ENCODE measurements around the gene SEC22C. TPM values are rescaled to one million over a fixed set of nuclear protein-coding genes. Genes with fewer than 3 reads are reported as not detected.
A peak's percentile ranks its signal among the peaks of the same experiment; 100 is the strongest.

SEC22C gene
- total and polyA plus RNA-seq, 2 of the 4 experiments (the other 2 are of a cell fraction), result 24.0 to 43.9 TPM

- Histone ChIP-seq H2BK120ac (ENCODE audit: low read depth, low read length) (no peak overlapping the region), H3K4me2 (ENCODE audit: low read depth, low read length) (peak overlapping the region; percentile 71), H2AK5ac (ENCODE audit: low read depth, low read length) (peak overlapping the region; percentile 59), H3K56ac (ENCODE audit: extremely low read depth, insufficient read depth, low read length) (no peak overlapping the region; the same call in 1 of the 2 replicates), H2BK20ac (ENCODE audit: low read depth, low read length) (no peak overlapping the region), H3K9ac (ENCODE audit: low read depth, low read length) (peak overlapping the region; percentile 66), H3K27ac (ENCODE audit: insufficient read depth, low read length) (peak overlapping the region; percentile 38), H3K4ac (ENCODE audit: low read depth, low read length) (peak overlapping the region; percentile 9; the same call in 1 of the 2 replicates), H4K8ac (ENCODE audit: low read depth in 2 of 2, low read length in 2 of 2) (peak overlapping the region; percentile 36 to 67; a peak in 3 of 4 replicates), H4K5ac (ENCODE audit: low read depth, low read length) (peak overlapping the region; percentile 15; the same call in 1 of the 2 replicates), H4K20me1 (ENCODE audit: insufficient read depth, low read length) (peaks cover 3% of the 10 kb centered on the region; the same call in 1 of the 2 replicates), H3K9me3 (ENCODE audit: control insufficient read depth, insufficient read depth, low read length) (no peaks in the 10 kb centered on the region), H3K4me1 (ENCODE audit: control insufficient read depth, insufficient read depth, low read length) (peaks cover 6% of the 10 kb centered on the region), H2AK9ac (replicated peaks; ENCODE audit: low read depth, low read length, poor library complexity) (peak overlapping the region; percentile 92), H4K91ac (ENCODE audit: insufficient read depth, low read depth, low read length) (no peak overlapping the region), H3K14ac (replicated peaks; ENCODE audit: low read depth, low read length) (peak overlapping the region; percentile 48; the same call in 1 of the 2 replicates), H3K18ac (ENCODE audit: low read depth, low read length) (no peak overlapping the region), H2BK15ac (ENCODE audit: low read depth, low read length) (no peak overlapping the region), H3K79me1 (ENCODE audit: low read depth in 1 of 2, low read length in 2 of 2) (peaks cover 21 to 29% of the 10 kb centered on the region in 2 experiments), H3K9me1 (ENCODE audit: insufficient read depth, low read length) (peaks cover 9% of the 10 kb centered on the region), H3K36me3 (ENCODE audit: control insufficient read depth, insufficient read depth, low read length) (peaks cover 4% of the 10 kb centered on the region; the same call in 1 of the 2 replicates), H2BK5ac (ENCODE audit: low read depth, low read length, poor library complexity, severe bottlenecking) (no peak overlapping the region), H3K27me3 (ENCODE audit: control insufficient read depth, insufficient read depth, low read length) (no peaks in the 10 kb centered on the region), H3K23ac (ENCODE audit: low read depth, low read length) (peak overlapping the region; percentile 41; the same call in 1 of the 2 replicates), H3K4me3 (ENCODE audit: insufficient read depth, low read depth, low read length) (peak overlapping the region; percentile 67), H2AFZ (replicated peaks; ENCODE audit: low read length, poor library complexity) (peak overlapping the region; percentile 87)
- dilution Hi-C loops (cut with HindIII; ENCODE audit: low sequenced_read_pairs, unreplicated experiment) (no loop called here), in situ Hi-C loops (cut with MboI; ENCODE audit: low sequenced_read_pairs) (no loop called here), intact Hi-C loops (cut with micrococcal nuclease) (loop anchor here (1.0 kb wide), 1 partner anchor 9 kb away; the partner anchor contains the start of gene NKTR)
- ATAC-seq (ENCODE audit: low read depth) (peak; percentile 37), DNase-seq (no peak)
- ChIA-PET POLR2A (ENCODE audit: unreplicated experiment) (interaction anchor here (0.6 to 1.0 kb wide), 4 partner anchors 9 to 155 kb away, joined by 3 read pairs; partner anchors contain the start of gene NKTR), CTCF (interaction anchor here (0.6 to 1.6 kb wide), 3 partner anchors 12 to 1387 kb away, joined by 4 read pairs; no protein-coding TSS in a partner anchor)
- 0% methylated on average over 15 of the region's 44 CpGs; no CpG with 5 or more reads in 1 of the 2 experiments for WGBS, 2 experiments (ENCODE audit: extremely low coverage in 2 of 2, insufficient read length in 1 of 2)
- BruUV-seq (replicated peaks), result no TSS peak
- TF ChIP-seq POLR2A (IDR thresholded peaks at IDR 0.05; ENCODE audit: low read depth, low read length) (no peak), USF2 (IDR thresholded peaks at IDR 0.05; ENCODE audit: low read depth, low read length) (no peak), CTCF (conservative IDR thresholded peaks at IDR 0.05; ENCODE audit: low read depth, low read length) (no peak), CHD1 (IDR thresholded peaks at IDR 0.05; ENCODE audit: low read depth, low read length) (no peak), BHLHE40 (IDR thresholded peaks at IDR 0.05; ENCODE audit: low read depth, low read length) (no peak), RFX5 (IDR thresholded peaks at IDR 0.05; ENCODE audit: low read depth, low read length) (no peak), MAZ (IDR thresholded peaks at IDR 0.05; ENCODE audit: borderline replicate concordance, low read depth, low read length) (no peak), SMC3 (IDR thresholded peaks at IDR 0.05; ENCODE audit: low read depth, low read length) (no peak), NFE2L2 (IDR thresholded peaks at IDR 0.05; ENCODE audit: low read depth, low read length) (no peak), MXI1 (IDR thresholded peaks at IDR 0.05; ENCODE audit: borderline replicate concordance, low read depth, low read length) (no peak), MAFK (IDR thresholded peaks at IDR 0.05; ENCODE audit: low read depth, low read length) (no peak), RCOR1 (IDR thresholded peaks at IDR 0.05; ENCODE audit: insufficient replicate concordance, low read length) (no peak)
- TF ChIP-seq, protein P1, sequence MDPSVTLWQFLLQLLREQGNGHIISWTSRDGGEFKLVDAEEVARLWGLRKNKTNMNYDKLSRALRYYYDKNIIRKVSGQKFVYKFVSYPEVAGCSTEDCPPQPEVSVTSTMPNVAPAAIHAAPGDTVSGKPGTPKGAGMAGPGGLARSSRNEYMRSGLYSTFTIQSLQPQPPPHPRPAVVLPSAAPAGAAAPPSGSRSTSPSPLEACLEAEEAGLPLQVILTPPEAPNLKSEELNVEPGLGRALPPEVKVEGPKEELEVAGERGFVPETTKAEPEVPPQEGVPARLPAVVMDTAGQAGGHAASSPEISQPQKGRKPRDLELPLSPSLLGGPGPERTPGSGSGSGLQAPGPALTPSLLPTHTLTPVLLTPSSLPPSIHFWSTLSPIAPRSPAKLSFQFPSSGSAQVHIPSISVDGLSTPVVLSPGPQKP (IDR thresholded peaks at IDR 0.05; ENCODE audit: borderline replicate concordance, low read depth, low read length), result no peak
Observed at GRCh38 chr3:42590989-42591756, 9.4 kb upstream of the SEC22C start.

Data from IMR-90 (cell line).